ENCODE measurements around the gene DENND2D. TPM values are rescaled to one million over a fixed set of nuclear protein-coding genes. Genes with fewer than 3 reads are reported as not detected.

The DENND2D gene
- total RNA-seq, 1 experiment from 2014 or later = 2.1 TPM

DNA sequence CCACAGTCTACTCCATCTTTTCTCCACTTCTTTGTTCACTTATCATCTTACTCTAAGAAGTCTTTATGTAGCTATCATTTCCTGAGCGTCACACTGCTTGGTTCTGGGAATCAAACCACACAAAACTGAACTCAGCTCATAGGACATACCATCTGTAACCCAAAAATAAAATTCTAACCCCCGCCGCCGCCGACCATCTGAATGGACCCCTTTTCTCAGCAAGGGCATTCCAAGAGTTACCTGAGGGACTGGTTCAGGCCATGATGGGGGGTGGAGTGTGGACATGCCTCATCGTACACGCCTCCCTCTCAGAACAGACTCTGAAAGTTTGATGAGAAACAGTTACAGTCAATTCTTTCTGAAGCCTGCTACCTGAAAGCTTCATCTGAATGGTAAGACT lies 14.4 kb upstream of the DENND2D start:
- H3K4me3 Mint-ChIP-seq = no peak overlapping the region
- H3K9me3 Mint-ChIP-seq = peaks cover 13% of the 10 kb centered on the region; the same call in 1 of the 2 replicates
- H3K27ac Mint-ChIP-seq = peak overlapping the region; percentile 51
- ChIA-PET POLR2A (no interaction called here), CTCF (interaction anchor here (0.7 to 3.1 kb wide), 3 partner anchors 8 to 222 kb away, joined by 4 to 17 read pairs (median 5); no protein-coding TSS in a partner anchor)
- no peak for ATAC-seq
- H3K4me1 Mint-ChIP-seq = peaks cover 61% of the 10 kb centered on the region
- no peak for DNase-seq (ENCODE audit: low spot score)
- no peaks in the 10 kb centered on the region for H3K36me3 Mint-ChIP-seq
- H3K27me3 Mint-ChIP-seq (ENCODE audit: low read depth) = peaks cover 7% of the 10 kb centered on the region; the same call in 1 of the 2 replicates
- TF ChIP-seq, protein P1, sequence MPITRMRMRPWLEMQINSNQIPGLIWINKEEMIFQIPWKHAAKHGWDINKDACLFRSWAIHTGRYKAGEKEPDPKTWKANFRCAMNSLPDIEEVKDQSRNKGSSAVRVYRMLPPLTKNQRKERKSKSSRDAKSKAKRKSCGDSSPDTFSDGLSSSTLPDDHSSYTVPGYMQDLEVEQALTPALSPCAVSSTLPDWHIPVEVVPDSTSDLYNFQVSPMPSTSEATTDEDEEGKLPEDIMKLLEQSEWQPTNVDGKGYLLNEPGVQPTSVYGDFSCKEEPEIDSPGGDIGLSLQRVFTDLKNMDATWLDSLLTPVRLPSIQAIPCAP (CRISPR knock-in tag; IDR thresholded peaks at IDR 0.05) = no peak
- TF ChIP-seq NR1H2 (CRISPR knock-in tag; IDR thresholded peaks at IDR 0.05) = no peak
- no peak for TF ChIP-seq ZNF423 (CRISPR knock-in tag; IDR thresholded peaks at IDR 0.05)
- TF ChIP-seq SMAD3 (CRISPR knock-in tag; IDR thresholded peaks at IDR 0.05; ENCODE audit: borderline replicate concordance) = no peak
- TF ChIP-seq, protein P2, sequence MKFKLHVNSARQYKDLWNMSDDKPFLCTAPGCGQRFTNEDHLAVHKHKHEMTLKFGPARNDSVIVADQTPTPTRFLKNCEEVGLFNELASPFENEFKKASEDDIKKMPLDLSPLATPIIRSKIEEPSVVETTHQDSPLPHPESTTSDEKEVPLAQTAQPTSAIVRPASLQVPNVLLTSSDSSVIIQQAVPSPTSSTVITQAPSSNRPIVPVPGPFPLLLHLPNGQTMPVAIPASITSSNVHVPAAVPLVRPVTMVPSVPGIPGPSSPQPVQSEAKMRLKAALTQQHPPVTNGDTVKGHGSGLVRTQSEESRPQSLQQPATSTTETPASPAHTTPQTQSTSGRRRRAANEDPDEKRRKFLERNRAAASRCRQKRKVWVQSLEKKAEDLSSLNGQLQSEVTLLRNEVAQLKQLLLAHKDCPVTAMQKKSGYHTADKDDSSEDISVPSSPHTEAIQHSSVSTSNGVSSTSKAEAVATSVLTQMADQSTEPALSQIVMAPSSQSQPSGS (CRISPR knock-in tag; IDR thresholded peaks at IDR 0.05; ENCODE audit: borderline replicate concordance, low read depth) = no peak
- no peak for TF ChIP-seq FOXP1 (CRISPR knock-in tag; IDR thresholded peaks at IDR 0.05; ENCODE audit: borderline replicate concordance)
- no peak for TF ChIP-seq ZNF138 (CRISPR knock-in tag; conservative IDR thresholded peaks at IDR 0.05)
- TF ChIP-seq PRRX2 (CRISPR knock-in tag; IDR thresholded peaks at IDR 0.05) = no peak
- TF ChIP-seq, protein P3, sequence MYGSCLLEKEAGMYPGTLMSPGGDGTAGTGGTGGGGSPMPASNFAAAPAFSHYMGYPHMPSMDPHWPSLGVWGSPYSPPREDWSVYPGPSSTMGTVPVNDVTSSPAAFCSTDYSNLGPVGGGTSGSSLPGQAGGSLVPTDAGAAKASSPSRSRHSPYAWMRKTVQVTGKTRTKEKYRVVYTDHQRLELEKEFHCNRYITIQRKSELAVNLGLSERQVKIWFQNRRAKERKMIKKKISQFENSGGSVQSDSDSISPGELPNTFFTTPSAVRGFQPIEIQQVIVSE (CRISPR knock-in tag; IDR thresholded peaks at IDR 0.05; ENCODE audit: borderline replicate concordance) = no peak

DNA sequence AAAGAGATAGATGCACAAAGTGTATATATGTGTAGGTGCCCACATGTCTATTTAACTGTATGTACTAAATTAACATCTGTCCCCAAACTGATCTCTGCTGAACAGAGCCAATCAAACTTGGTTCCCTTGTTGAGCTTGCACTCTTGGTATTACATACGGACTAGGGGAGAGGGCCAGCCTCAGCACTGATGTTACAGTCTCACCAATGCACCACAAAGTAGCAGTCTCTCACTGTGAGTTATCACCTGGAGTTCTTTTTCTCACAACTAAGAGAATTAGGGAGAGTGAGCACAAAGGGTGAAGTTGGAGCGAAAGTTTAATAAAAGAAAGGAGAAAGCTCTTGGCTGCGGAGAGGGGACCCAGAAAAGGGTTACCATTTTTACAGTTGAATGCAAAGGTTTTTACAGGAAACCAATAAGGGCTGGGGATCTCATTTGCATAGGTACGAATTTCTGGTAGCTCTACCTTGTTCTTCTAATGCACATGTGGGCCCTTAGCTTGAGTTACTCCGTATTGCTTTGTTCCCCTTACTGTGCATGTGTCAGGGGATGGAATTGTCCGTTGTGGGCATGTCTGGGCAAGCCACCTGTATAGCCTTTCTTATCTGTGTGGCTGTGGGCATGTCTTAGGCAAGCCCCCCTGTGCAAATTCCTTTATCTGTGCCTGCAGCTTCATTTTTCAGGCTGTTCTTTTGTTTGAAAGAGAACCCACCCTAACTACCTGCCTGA lies 13.8 kb upstream of the DENND2D start:
- no peak for DNase-seq (ENCODE audit: low spot score)

DNA sequence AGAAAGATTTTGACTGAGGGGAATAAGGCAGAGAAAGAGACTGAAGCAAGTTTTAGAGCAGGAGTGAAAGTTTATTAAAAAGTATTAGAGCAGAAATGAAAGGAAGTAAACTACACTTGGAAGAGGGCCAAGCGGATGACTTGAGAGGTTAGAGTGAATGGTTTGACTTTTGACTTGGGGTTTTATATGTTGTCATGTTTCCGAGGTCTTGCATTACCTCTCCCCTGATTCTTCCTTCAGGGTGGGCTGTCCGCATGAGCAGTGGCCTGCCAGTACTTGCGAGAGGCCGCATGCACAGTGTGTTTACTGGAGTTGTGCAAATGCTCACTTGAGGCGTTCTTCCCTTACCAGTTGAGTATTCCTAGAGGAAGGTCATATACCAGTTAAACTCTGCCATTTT lies 13.0 kb upstream of the DENND2D start:
- no peaks in the 10 kb centered on the region for H3K36me3 Mint-ChIP-seq
- H3K27ac Mint-ChIP-seq = no peak overlapping the region; the same call in 1 of the 2 replicates
- peaks cover 7% of the 10 kb centered on the region; the same call in 1 of the 2 replicates for H3K27me3 Mint-ChIP-seq (ENCODE audit: low read depth)
- H3K4me1 Mint-ChIP-seq = peaks cover 57% of the 10 kb centered on the region
- DNase-seq (ENCODE audit: low spot score) (no peak), ATAC-seq (no peak)
- peaks cover 13% of the 10 kb centered on the region; the same call in 1 of the 2 replicates for H3K9me3 Mint-ChIP-seq
- ChIA-PET CTCF (interaction anchor here (1.7 to 3.1 kb wide), 2 partner anchors 10 to 11 kb away, joined by 5 to 17 read pairs; no protein-coding TSS in a partner anchor), POLR2A (no interaction called here)
- no peak overlapping the region for H3K4me3 Mint-ChIP-seq
- TF ChIP-seq, protein P4, sequence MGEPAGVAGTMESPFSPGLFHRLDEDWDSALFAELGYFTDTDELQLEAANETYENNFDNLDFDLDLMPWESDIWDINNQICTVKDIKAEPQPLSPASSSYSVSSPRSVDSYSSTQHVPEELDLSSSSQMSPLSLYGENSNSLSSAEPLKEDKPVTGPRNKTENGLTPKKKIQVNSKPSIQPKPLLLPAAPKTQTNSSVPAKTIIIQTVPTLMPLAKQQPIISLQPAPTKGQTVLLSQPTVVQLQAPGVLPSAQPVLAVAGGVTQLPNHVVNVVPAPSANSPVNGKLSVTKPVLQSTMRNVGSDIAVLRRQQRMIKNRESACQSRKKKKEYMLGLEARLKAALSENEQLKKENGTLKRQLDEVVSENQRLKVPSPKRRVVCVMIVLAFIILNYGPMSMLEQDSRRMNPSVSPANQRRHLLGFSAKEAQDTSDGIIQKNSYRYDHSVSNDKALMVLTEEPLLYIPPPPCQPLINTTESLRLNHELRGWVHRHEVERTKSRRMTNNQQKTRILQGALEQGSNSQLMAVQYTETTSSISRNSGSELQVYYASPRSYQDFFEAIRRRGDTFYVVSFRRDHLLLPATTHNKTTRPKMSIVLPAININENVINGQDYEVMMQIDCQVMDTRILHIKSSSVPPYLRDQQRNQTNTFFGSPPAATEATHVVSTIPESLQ (CRISPR knock-in tag; IDR thresholded peaks at IDR 0.05) = no peak
- TF ChIP-seq, protein P5, sequence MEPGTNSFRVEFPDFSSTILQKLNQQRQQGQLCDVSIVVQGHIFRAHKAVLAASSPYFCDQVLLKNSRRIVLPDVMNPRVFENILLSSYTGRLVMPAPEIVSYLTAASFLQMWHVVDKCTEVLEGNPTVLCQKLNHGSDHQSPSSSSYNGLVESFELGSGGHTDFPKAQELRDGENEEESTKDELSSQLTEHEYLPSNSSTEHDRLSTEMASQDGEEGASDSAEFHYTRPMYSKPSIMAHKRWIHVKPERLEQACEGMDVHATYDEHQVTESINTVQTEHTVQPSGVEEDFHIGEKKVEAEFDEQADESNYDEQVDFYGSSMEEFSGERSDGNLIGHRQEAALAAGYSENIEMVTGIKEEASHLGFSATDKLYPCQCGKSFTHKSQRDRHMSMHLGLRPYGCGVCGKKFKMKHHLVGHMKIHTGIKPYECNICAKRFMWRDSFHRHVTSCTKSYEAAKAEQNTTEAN (CRISPR knock-in tag; IDR thresholded peaks at IDR 0.05) = no peak
- no peak for TF ChIP-seq MXD4 (CRISPR knock-in tag; IDR thresholded peaks at IDR 0.05; ENCODE audit: borderline replicate concordance)
- no peak for TF ChIP-seq ELF4 (CRISPR knock-in tag; IDR thresholded peaks at IDR 0.05; ENCODE audit: low read depth)
- TF ChIP-seq, protein P6, sequence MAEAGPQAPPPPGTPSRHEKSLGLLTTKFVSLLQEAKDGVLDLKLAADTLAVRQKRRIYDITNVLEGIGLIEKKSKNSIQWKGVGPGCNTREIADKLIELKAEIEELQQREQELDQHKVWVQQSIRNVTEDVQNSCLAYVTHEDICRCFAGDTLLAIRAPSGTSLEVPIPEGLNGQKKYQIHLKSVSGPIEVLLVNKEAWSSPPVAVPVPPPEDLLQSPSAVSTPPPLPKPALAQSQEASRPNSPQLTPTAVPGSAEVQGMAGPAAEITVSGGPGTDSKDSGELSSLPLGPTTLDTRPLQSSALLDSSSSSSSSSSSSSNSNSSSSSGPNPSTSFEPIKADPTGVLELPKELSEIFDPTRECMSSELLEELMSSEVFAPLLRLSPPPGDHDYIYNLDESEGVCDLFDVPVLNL (CRISPR knock-in tag; IDR thresholded peaks at IDR 0.05; ENCODE audit: borderline replicate concordance, low read depth) = no peak

More for the DNA sequence above, 13.8 kb upstream of the DENND2D start:
- peak; percentile 29 for ATAC-seq
- no peak overlapping the region for H3K4me3 Mint-ChIP-seq
- no peaks in the 10 kb centered on the region for H3K36me3 Mint-ChIP-seq
- ChIA-PET POLR2A (no interaction called here), CTCF (interaction anchor here (0.7 to 3.1 kb wide), 4 partner anchors 9 to 222 kb away, joined by 3 to 17 read pairs (median 4); no protein-coding TSS in a partner anchor)
- TF ChIP-seq TEAD1 (CRISPR knock-in tag; IDR thresholded peaks at IDR 0.05) (no peak), TP53 (CRISPR knock-in tag; IDR thresholded peaks at IDR 0.05) (peak; percentile 80; the same call in 1 of the 2 replicates)
- TF ChIP-seq, protein P7, sequence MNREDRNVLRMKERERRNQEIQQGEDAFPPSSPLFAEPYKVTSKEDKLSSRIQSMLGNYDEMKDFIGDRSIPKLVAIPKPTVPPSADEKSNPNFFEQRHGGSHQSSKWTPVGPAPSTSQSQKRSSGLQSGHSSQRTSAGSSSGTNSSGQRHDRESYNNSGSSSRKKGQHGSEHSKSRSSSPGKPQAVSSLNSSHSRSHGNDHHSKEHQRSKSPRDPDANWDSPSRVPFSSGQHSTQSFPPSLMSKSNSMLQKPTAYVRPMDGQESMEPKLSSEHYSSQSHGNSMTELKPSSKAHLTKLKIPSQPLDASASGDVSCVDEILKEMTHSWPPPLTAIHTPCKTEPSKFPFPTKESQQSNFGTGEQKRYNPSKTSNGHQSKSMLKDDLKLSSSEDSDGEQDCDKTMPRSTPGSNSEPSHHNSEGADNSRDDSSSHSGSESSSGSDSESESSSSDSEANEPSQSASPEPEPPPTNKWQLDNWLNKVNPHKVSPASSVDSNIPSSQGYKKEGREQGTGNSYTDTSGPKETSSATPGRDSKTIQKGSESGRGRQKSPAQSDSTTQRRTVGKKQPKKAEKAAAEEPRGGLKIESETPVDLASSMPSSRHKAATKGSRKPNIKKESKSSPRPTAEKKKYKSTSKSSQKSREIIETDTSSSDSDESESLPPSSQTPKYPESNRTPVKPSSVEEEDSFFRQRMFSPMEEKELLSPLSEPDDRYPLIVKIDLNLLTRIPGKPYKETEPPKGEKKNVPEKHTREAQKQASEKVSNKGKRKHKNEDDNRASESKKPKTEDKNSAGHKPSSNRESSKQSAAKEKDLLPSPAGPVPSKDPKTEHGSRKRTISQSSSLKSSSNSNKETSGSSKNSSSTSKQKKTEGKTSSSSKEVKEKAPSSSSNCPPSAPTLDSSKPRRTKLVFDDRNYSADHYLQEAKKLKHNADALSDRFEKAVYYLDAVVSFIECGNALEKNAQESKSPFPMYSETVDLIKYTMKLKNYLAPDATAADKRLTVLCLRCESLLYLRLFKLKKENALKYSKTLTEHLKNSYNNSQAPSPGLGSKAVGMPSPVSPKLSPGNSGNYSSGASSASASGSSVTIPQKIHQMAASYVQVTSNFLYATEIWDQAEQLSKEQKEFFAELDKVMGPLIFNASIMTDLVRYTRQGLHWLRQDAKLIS (CRISPR knock-in tag; IDR thresholded peaks at IDR 0.05; ENCODE audit: borderline replicate concordance) = no peak
- peak overlapping the region; percentile 51; the same call in 1 of the 2 replicates for H3K27ac Mint-ChIP-seq
- H3K27me3 Mint-ChIP-seq (ENCODE audit: low read depth) = peaks cover 7% of the 10 kb centered on the region; the same call in 1 of the 2 replicates
- peaks cover 13% of the 10 kb centered on the region; the same call in 1 of the 2 replicates for H3K9me3 Mint-ChIP-seq
- peaks cover 56% of the 10 kb centered on the region for H3K4me1 Mint-ChIP-seq
